Stimulated activated CD8-positive, alpha-beta memory T cell treated with anti-CD3 and anti-CD28 coated beads, Interleukin-15, amount 100 ng/mL, for 1 hour (primary cell): ENCODE results near the gene KRT33B.
"Not testable (repeated sequence)": the region's sequence is repeated elsewhere in the genome, so short reads cannot be mapped to it uniquely, and the experiment has no call there.

Source experiments
- DNase-seq: peaks from one replicate; pipeline ENCODE4 v3.0.0-alpha.2; 2020; ENCODE audit warnings: low read depth

KRT33B gene

GRCh38 chr17:41369713-41370112, at the start of gene KRT33B:
TSS of gene KRT33B (minus strand) at chr17:41369813. CDS start at chr17:41369750, 63 bp downstream.
- no peak for DNase-seq

DNA sequence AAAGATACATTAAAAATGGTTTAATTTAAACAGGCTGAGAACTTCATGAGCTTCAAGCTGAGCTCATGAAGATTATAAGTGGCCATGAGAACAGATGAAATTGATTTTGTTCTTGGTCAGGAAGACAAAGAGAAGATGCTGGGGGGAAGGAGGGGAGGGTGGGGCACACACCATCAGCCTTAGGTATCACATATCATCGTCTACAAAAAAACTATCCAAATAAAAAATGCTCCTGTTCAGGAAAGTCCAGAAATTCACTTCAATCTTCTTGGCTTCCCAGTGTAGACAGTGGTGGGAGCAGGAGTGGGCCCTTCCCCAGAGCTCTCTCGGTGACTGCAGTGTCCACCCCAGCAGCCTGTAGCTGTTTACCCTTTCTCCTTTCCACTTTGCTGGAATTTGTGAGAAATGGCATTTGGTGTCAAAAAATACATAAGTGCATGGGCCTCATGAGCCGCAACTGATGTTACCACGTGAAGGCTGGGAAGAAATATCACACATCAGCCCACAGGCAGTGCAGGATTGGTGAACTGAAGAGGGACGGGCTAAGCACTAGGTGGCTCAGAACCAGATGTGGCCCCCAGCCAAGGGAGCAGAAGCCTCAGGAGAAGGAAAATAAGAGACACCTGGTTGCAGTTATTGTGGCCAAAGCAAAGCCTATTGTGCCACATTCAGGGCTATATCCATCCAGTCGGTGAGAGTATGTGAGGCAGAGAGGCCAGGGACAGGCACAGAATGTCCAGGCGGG, 48.7 kb upstream of the KRT33B start:
- no peak for DNase-seq

- DNase-seq, result no peak
Observed at GRCh38 chr17:41417576-41418015, 48.0 kb upstream of the KRT33B start.

DNA sequence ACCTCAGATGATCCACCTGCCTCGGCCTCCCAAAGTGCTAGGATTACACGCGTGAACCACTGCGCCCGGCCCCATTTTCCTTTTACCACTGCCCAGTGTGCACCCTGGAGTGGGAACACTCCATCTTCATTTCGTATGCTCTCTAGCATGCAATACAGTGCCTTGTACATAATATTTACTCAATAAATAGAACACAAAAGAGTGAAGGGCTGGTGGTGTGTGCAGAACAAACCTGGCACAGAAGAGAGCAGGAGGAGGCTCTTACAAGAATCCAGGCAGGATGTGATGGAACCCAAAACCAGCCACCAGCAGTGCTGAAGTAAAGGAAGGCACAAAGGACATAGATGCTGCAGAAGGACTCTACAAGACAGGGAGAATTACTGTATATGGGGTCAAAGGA, 47.5 kb upstream of the KRT33B start:
- DNase-seq, result no peak

GRCh38 chr17:41416479-41416878, 46.9 kb upstream of the KRT33B start:
- no peak for DNase-seq

DNA sequence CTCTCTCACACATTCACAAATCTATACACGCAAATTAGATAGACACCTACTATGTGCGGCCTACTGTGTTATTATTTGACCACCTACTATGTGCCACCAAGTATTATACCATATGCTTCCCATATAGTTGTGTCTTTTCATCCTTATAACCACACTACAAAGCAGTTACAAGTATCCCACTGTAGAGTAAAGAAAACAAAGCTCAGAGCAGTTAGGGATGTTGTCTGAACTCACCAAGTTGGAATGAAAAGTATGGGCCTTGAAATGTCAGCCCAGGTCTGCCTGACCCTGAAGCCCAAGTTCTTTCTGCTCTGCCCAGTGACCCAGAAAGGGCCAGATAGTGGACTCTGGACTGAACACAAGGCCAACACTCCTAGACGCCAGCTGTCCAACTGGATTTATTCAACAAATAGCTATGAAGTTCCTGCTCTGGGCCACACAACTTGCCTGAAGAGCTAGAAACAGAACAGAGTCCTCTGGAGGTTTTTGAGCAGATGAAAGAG, 46.3 kb upstream of the KRT33B start:
- no peak for DNase-seq

- no peak for DNase-seq
Observed at GRCh38 chr17:41415411-41415810, 45.8 kb upstream of the KRT33B start.

DNA sequence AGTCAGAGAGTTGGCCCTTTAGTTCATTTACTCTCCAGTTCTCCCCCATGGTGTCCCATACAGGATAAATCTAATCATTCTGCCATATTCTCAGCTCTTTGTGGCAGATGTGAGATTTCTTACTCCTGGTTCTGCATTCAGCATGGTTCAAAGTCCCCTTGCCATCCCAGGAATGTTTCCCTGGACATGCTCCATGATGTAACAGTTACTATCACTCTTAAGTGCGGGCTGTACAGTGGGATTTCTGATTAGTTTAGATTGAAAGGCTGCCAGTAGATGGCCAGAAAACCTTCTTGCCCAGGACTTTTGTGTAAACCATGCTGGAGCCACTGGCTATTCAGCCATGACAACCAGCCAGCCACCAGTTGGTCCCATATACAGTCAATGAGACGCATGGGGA, 44.4 kb upstream of the KRT33B start:
- no peak for DNase-seq

DNA sequence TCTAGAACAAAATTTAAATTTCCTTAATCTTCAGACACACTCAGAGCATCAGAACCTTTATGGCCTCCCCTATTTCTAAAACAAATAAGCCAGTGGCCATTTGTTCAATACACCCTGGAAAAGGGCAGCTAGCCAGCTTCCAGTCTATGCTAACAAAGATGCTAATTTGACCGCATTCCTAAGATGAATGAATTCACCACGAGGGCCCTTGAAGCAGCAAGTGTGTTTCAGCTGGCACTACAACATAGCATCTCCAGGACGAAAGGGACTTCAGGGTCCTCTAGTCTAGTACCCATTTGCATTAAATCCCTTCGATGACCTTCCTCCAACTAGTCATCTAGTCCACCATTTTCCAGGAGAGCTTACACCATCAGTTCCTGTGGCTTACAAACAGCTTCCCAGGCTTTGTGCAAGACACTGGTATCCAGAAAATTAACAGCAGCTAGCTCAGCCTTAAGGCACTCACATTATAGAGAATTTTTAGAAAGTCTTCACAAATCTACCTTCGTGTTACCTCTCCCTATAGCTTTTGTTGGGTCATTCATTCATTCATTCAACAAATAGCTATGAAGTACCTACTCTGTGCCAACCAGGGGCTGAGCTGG, 43.8 kb upstream of the KRT33B start:
- no peak for DNase-seq

- no peak for DNase-seq
Observed at GRCh38 chr17:41411072-41411840, 41.6 kb upstream of the KRT33B start.

- no peak for DNase-seq
Observed at GRCh38 chr17:41407226-41407625, 37.6 kb upstream of the KRT33B start.

DNA sequence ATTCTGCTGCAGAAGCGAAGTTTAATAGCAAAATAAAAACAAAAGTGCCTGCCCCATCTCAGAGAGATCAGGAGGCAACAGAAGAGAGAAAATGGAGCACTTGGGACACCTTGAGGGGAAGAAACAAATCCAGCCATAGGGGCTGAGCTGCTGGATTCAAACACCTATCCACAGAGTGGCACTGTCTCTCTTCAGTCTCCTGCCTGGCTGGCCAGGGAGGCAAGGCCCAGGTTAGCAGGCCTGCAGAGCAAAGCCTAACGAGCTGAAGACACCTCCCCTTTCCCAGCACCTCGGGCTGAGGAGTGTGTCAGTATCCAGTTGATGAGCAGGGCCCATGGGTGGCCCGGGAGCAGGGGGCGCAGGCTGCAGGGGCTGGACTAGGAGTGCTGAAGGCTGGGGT, 36.6 kb upstream of the KRT33B start:
- no peak for DNase-seq

DNA sequence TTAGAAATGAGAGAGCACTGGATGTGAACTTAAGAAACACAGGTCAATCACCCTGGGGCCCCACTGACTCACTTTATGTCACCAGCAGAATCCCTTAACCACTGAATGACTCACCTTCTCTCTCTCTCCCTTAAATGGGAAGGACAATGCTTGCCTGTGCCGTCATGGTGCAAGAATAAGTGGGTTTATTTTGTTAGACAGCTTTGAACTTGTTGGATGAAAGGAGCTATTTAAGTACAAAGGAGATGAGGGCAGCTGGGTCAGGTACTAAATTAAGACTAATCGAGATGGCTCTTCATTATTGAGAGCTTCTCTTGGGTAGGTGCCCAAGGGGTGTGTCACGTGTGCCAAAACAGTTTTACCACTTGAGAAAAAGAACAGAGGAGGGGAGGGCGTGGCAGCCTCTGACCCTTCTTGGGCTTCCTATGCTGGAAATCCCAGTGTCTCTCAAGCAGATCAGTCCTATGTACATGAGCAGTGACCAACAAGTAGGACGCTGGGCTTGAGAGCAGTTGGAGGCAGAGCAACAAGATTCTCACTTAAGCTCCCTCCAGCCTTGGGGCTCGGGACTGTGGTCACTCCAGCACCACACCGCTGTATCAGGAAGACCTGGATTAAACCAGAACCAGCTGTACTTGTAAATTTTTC, 34.5 kb upstream of the KRT33B start:
- no peak for DNase-seq

DNA sequence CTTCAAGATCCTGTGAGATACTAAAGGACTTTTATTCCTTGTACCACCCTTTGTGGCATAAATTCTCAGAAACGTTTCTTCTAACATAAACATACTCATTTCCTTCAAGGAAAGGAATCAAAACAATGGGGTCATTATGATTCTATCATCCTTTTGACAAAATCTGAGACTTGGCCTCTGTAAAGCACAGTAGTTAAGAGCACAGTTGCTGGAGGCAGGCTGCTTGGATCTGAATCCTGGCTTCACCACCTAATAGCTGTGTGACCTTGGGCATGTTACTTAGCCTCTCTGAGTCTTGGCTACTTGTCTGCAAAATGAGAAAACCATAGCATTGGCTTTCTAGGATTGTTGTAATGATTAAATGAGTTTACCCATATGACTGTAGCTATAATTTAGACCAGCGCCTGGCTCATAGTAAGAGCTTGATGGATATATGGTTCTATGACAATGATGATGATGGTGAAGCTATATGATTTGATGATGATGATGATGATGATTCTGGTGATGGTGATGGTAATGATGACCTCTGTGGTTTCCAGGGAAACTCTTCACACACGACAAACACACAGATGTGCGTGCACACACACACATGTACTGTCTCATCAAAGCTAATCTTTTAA, 33.9 kb upstream of the KRT33B start:
- DNase-seq, result no peak

DNA sequence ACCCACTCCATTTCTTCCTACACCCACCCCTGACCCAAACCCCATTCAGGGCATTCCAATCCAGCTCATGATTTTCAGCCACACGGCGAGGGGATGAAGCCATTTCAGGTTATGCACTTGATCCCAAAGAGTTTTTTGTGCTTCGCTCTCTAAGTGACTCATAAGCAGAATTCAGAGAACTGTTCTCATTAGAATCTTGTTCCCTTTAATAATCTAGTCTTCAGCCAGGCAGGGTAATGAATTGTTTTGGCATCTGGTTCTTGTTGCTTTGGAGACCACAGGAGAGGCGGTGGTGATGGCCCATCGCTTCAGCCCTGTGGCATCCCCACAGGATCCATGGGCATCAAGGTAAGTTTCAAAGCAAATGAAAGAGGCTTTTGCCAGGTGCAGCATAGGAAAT, 32.5 kb upstream of the KRT33B start:
- no peak for DNase-seq

DNA sequence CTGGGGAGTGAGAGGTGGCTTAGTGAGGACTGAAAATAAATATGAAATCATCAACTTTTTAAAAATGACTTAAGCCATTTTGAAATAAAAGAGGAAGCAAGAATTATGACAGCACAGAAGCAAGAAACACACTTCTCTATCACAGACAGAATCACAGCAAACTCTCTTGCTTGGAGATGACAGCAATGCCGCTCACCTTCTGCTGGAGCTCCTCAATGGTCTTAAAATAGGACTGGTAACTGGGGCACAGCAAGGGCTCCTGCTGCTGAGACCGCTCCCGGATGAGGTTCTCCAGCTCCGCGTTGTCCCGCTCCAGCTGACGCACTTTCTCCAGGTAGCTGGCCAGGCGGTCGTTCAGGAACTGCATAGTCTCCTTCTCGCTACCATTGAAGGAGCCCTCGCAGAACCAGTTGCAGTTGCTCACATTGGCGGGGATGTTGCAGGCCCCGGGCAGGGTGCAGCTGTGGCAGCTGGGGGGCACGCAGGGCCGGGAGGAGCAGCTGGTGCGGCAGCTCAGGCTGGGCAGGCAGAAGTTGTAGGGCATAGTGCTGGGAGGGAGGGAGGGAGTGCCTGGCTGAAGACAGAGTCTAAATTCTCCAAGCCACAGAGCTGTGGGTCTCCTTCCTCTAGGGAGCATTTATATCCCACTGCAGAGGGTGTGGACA, 27.5 kb upstream of the KRT33B start, which contains the start of gene KRT31:
Gene KRT31 (minus strand): TSS at position 613 of the 665 bp plus-strand sequence. CDS start 69 bp downstream, at position 544.
- DNase-seq, result no peak

DNA sequence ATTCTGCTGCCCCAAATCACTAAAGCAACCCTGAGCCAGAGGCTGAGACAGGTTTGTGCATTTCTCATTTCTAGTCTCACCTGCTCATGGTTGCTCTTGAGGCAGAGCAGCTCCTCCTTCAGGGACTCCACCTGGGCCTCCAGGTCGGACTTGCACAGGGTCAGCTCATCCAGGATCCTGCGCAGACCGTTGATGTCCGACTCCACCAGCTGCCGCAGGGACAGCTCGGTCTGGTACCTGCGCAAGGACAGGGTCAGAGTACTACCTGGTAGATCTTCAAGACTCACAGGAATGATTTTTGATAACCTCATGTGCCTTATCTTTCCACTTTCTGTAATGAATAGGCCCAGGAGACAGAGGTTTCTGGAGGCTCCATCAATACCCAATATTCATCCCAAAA, 26.7 kb upstream of the KRT33B start:
- DNase-seq, result no peak

DNA sequence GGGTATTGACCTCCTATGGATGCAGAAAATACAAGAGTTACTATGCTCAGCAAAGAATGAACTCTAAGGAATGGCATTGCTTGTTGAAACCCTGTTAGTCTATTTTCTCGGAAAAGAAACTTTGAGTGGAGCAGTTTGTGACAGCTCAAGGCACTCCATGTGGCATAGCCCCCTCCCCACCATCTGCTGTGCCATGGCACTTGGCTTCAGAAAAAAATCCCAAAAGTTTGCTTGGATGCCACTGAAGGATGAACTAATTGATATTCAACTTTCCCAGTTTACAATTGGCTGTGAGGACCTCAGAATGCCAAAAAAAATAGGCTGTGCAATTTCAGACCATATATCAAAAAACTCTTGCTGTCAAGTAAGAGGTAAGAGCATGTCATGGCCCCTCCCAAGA, 26.0 kb upstream of the KRT33B start:
- DNase-seq, result no peak

DNA sequence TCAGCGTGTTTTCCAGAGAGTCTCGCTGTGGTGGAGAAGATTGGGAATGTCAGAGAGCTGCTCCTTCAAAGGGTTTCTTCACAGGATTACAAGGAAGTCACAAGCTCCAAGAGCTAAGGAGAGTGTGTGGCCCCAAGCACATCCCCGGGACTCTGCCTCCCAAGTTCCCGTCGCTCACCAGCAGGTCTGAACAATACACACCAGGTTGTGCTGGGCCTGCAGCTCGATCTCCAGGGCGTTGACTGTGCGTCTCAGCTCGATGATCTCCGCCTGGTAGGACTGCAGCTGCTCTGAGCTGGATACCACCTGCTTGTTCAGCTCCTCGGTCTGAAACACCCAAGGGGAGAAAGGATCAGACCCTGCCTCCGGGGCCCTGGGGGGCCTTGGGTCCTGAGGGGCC, 25.4 kb upstream of the KRT33B start:
- DNase-seq, result not testable (repeated sequence)

- DNase-seq, result no peak
Observed at GRCh38 chr17:41394254-41394996, 24.8 kb upstream of the KRT33B start.
